HG03060 (cell line): ENCODE measurements around the gene ARHGAP45.

ENCODE experiments used
- ATAC-seq: cut with Tn5 transposase; IDR thresholded peaks from one replicate; pipeline ENCODE4 v1.9.1; 2021; ENCODE audit warnings: low read depth, moderate number of reproducible peaks; ENCODE audit not compliant: unreplicated experiment

Gene ARHGAP45

GRCh38 chr19:1039646-1040475 is 27.1 kb upstream of the ARHGAP45 start, which contains the start of gene ABCA7:
ABCA7 (plus strand) TSS chr19:1040107; CDS start chr19:1041362, 1,255 bp downstream.
- ATAC-seq: peak; percentile 43

GRCh38 chr19:1040476-1041271 is 26.3 kb upstream of the ARHGAP45 start:
- ATAC-seq: no peak

- ATAC-seq: no peak
Observed at GRCh38 chr19:1041272-1041834, 25.6 kb upstream of the ARHGAP45 start.

- ATAC-seq: no peak
Observed at GRCh38 chr19:1041835-1042685, 24.9 kb upstream of the ARHGAP45 start.

GRCh38 chr19:1042689-1043511 is 24.1 kb upstream of the ARHGAP45 start:
- no peak for ATAC-seq

GRCh38 chr19:1045247-1045603 is 21.7 kb upstream of the ARHGAP45 start:
- ATAC-seq: no peak

- ATAC-seq: no peak
Observed at GRCh38 chr19:1046117-1046626, 20.8 kb upstream of the ARHGAP45 start.

GRCh38 chr19:1046836-1047695 is 19.9 kb upstream of the ARHGAP45 start:
- no peak for ATAC-seq

- ATAC-seq: no peak
Observed at GRCh38 chr19:1047696-1048147, 19.2 kb upstream of the ARHGAP45 start.

GRCh38 chr19:1049106-1049505 is 17.9 kb upstream of the ARHGAP45 start:
- no peak for ATAC-seq

GRCh38 chr19:1049800-1050199 is 17.2 kb upstream of the ARHGAP45 start:
- no peak for ATAC-seq

- ATAC-seq: no peak
Observed at GRCh38 chr19:1050989-1051788, 15.8 kb upstream of the ARHGAP45 start.

GRCh38 chr19:1051791-1052190 is 15.2 kb upstream of the ARHGAP45 start:
- ATAC-seq: no peak

GRCh38 chr19:1052349-1052975 is 14.5 kb upstream of the ARHGAP45 start:
- ATAC-seq: no peak

GRCh38 chr19:1053176-1054101 is 13.5 kb upstream of the ARHGAP45 start:
- no peak for ATAC-seq
